ENCODE measurements around the gene CABLES1.
"Not testable (repeated sequence)": the region's sequence is repeated elsewhere in the genome, so short reads cannot be mapped to it uniquely, and the experiment has no call there.

The CABLES1 gene

GRCh38 chr18:23266717-23267446, 131.6 kb downstream of the CABLES1 start:
- DNase-seq (ENCODE audit: low read depth in 2 of 2), result no peak

GRCh38 chr18:23267447-23267776, 132.1 kb downstream of the CABLES1 start:
- DNase-seq (ENCODE audit: low read depth in 2 of 2), result no peak

- DNase-seq (ENCODE audit: low read depth in 2 of 2), result no peak
Measured at GRCh38 chr18:23268641-23269040, 133.4 kb downstream of the CABLES1 start.

- DNase-seq (ENCODE audit: low read depth in 2 of 2), result not testable (repeated sequence)
Measured at GRCh38 chr18:23269068-23269467, 133.8 kb downstream of the CABLES1 start.

GRCh38 chr18:23269928-23270327, 134.6 kb downstream of the CABLES1 start:
- DNase-seq (ENCODE audit: low read depth in 2 of 2), result no peak

- DNase-seq (ENCODE audit: low read depth in 2 of 2), result no peak
Measured at GRCh38 chr18:23270986-23271680, 135.8 kb downstream of the CABLES1 start.

GRCh38 chr18:23272498-23273232, 137.4 kb downstream of the CABLES1 start:
- DNase-seq (ENCODE audit: low read depth in 2 of 2), result no peak

GRCh38 chr18:23273443-23273966, 138.2 kb downstream of the CABLES1 start:
- no peak for DNase-seq (ENCODE audit: low read depth in 2 of 2)

- no peak for DNase-seq (ENCODE audit: low read depth in 2 of 2)
Measured at GRCh38 chr18:23274638-23275482, 139.6 kb downstream of the CABLES1 start.

GRCh38 chr18:23276451-23276850, 141.2 kb downstream of the CABLES1 start:
- no peak for DNase-seq (ENCODE audit: low read depth in 2 of 2)

- no peak for DNase-seq (ENCODE audit: low read depth in 2 of 2)
Measured at GRCh38 chr18:23277399-23277798, 142.1 kb downstream of the CABLES1 start.

- no peak for DNase-seq (ENCODE audit: low read depth in 2 of 2)
Measured at GRCh38 chr18:23279931-23280330, 144.6 kb downstream of the CABLES1 start.

- no peak for DNase-seq (ENCODE audit: low read depth in 2 of 2)
Measured at GRCh38 chr18:23280844-23281243, 145.6 kb downstream of the CABLES1 start.

- no peak for DNase-seq (ENCODE audit: low read depth in 2 of 2)
Measured at GRCh38 chr18:23281626-23282436, 146.5 kb downstream of the CABLES1 start.

- no peak for DNase-seq (ENCODE audit: low read depth in 2 of 2)
Measured at GRCh38 chr18:23282437-23282781, 147.1 kb downstream of the CABLES1 start.

GRCh38 chr18:23283916-23284430, 148.7 kb downstream of the CABLES1 start:
- no peak for DNase-seq (ENCODE audit: low read depth in 2 of 2)

GRCh38 chr18:23284629-23285028, 149.3 kb downstream of the CABLES1 start:
- DNase-seq (ENCODE audit: low read depth in 2 of 2), result no peak

GRCh38 chr18:23285581-23285980, 150.3 kb downstream of the CABLES1 start:
- DNase-seq (ENCODE audit: low read depth in 2 of 2), result not testable (repeated sequence)

GRCh38 chr18:23291456-23292205, 156.3 kb downstream of the CABLES1 start:
- no peak for DNase-seq (ENCODE audit: low read depth in 2 of 2)

All from activated CD8-positive, alpha-beta memory T cell treated with anti-CD3 and anti-CD28 coated beads for 4 hours (primary cell).